HepG2 (cell line): ENCODE data around the gene SPRYD4. TPM values are rescaled to one million over a fixed set of nuclear protein-coding genes. Genes with fewer than 3 reads are reported as not detected.

Experiments
- CEBPG ChIP-seq: IDR thresholded peaks from 2 replicates; pipeline ENCODE4 v1.6.1; 2016
- HNRNPH1 ChIP-seq: fragments of 200-400 bp; formaldehyde crosslinking; optimal IDR thresholded peaks from 2 replicates; pipeline ENCODE3; 2017; ENCODE audit warnings: mild to moderate bottlenecking, low read depth, low read length
- JUND ChIP-seq: sonication (generic); formaldehyde crosslinking; IDR thresholded peaks from 2 replicates; pipeline ENCODE4 v1.8.0; 2022; ENCODE audit warnings: mild to moderate bottlenecking, missing genetic modification reagents
- KLF12 ChIP-seq: sonication (generic); formaldehyde crosslinking; IDR thresholded peaks from 2 replicates; pipeline ENCODE4 v1.4.0; 2020; ENCODE audit warnings: missing genetic modification reagents, borderline replicate concordance
- KLF13 ChIP-seq: sonication (generic); formaldehyde crosslinking; IDR thresholded peaks from 2 replicates; pipeline ENCODE4 v1.4.0; 2020; ENCODE audit warnings: mild to moderate bottlenecking, missing genetic modification reagents
- KLF6 ChIP-seq: IDR thresholded peaks from 2 replicates; pipeline ENCODE4 v1.8.0; 2016; ENCODE audit warnings: missing biosample characterization, missing genetic modification reagents
- PRPF4 ChIP-seq: fragments of 200-400 bp; formaldehyde crosslinking; IDR thresholded peaks from 2 replicates; pipeline ENCODE4 v1.6.1; 2016; ENCODE audit warnings: low read length, low read depth; ENCODE audit not compliant: poor library complexity, severe bottlenecking
- ZNF24 ChIP-seq: fragments of 450-650 bp; IDR thresholded peaks from 2 replicates; pipeline ENCODE4 v1.6.1; 2017; ENCODE audit warnings: antibody characterized with exemption, mild to moderate bottlenecking
- ZNF30 ChIP-seq: sonication (generic); formaldehyde crosslinking; IDR thresholded peaks from 2 replicates; pipeline ENCODE4 v1.5.0; 2020; ENCODE audit warnings: mild to moderate bottlenecking, missing genetic modification reagents
- ZNF670 ChIP-seq: sonication (generic); formaldehyde crosslinking; IDR thresholded peaks from 2 replicates; pipeline ENCODE4 v1.8.0; 2022; ENCODE audit warnings: mild to moderate bottlenecking, missing genetic modification reagents, borderline replicate concordance
- ZNF839 ChIP-seq: sonication (generic); formaldehyde crosslinking; IDR thresholded peaks from 2 replicates; pipeline ENCODE4 v1.4.0; 2020; ENCODE audit warnings: missing genetic modification reagents, mild to moderate bottlenecking, borderline replicate concordance
- polyA plus RNA-seq, 8 experiments: library from polyadenylated mRNA; depleted of rRNA in 3 of 8; stranded (reverse) in 7 of 8; unstranded in 1 of 8; fragments of >200 nt; fragmentation: Illumina TruSeq in 4 of 8; extraction: Trizol in 4 of 8; gene quantifications; 2 replicates each; pipeline versions ENCODE4 v1.2.1 to v1.2.3, GENCODE V29; 2011 to 2016; ENCODE audit warnings: low read depth in 4 of 8, missing spikeins in 1 of 8, mixed read lengths in 1 of 8; ENCODE audit not compliant: insufficient read depth in 1 of 8
- total RNA-seq, 5 experiments: library from RNA; depleted of rRNA; stranded (reverse); fragments of >200 nt; fragmentation: Illumina TruSeq; extraction: Trizol; gene quantifications; 2 replicates each; pipeline ENCODE4 v1.2.3, GENCODE V29; 2016; ENCODE audit warnings: low read depth in 1 of 5
- TF ChIP-seq, protein P1 (sequence below): sonication (generic); formaldehyde crosslinking; IDR thresholded peaks from 2 replicates; pipeline ENCODE4 v1.4.0; 2020; ENCODE audit warnings: missing genetic modification reagents, borderline replicate concordance
- TF ChIP-seq, protein P2 (sequence below): sonication (generic); formaldehyde crosslinking; IDR thresholded peaks from 2 replicates; pipeline ENCODE4 v1.5.0; 2020; ENCODE audit warnings: mild to moderate bottlenecking, low read depth, missing genetic modification reagents, borderline replicate concordance
- TF ChIP-seq, protein P3 (sequence below): sonication (generic); formaldehyde crosslinking; conservative IDR thresholded peaks from 2 replicates; pipeline ENCODE4 v1.4.0; 2020; ENCODE audit warnings: missing genetic modification reagents
- TF ChIP-seq, protein P4 (sequence below): IDR thresholded peaks from 2 replicates; pipeline ENCODE4 v1.6.1; 2016; ENCODE audit warnings: control low read depth
- TF ChIP-seq, protein P5 (sequence below): IDR thresholded peaks from 2 replicates; pipeline ENCODE4 v1.6.1; 2012; ENCODE audit warnings: low read length, improper control_type of control experiment
- TF ChIP-seq, protein P6 (sequence below): sonication (generic); formaldehyde crosslinking; IDR thresholded peaks from 2 replicates; pipeline ENCODE4 v1.8.1; 2023; ENCODE audit warnings: missing genetic modification reagents, inconsistent platforms, borderline replicate concordance

SPRYD4 gene
- total and polyA plus RNA-seq, 2 of the 13 experiments (the other 11 are each of a cell fraction or from before 2014, with no cell fraction given), result 3.9 to 4.5 TPM

DNA sequence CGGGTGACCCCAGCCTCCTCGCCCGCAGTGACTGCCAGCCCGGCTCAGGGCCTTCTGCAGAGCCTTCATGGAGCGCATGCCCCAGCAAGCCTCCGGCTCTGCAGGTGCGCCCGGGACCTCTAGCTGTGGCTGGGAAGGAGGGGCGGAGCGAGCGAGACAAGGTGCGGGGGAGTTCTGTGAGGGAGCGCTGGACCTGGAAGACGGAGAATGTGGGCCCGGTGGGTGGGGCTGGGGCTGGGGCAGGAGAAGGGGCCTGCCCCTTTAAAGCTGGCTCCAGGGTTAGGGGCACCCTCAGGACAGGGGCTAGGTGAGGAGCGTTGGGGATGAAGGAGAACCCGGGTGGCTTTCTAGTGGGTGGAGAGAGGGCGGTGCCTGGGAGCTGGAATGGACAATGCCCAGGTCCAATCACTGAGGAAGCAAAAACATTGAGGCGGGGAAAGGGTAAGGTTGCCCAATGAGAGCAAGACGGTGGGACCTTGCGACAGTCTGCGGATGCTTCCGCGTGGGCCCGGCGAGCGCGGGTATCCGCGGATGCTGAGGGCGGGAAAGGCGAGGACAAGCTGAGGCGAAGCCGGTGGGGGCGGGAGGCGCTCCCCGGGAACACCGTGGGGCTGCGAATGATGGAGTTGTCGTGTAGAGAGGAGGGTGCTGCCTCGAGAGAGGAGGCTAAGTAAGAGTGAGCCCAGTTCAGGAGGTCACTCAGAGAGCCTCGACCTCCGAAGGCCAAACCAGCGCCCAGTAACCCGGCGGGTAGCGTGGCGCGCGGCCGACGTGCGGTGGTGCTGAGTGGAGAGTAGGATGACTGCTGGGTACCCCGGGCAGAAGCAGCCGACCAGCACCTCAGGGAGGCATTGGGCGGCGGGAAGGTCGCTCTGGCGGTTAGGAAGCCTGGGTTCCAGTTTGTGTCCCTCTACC is 19.9 kb downstream of the SPRYD4 start, which contains the start of gene GLS2 (continued):
- TF ChIP-seq, protein P1, sequence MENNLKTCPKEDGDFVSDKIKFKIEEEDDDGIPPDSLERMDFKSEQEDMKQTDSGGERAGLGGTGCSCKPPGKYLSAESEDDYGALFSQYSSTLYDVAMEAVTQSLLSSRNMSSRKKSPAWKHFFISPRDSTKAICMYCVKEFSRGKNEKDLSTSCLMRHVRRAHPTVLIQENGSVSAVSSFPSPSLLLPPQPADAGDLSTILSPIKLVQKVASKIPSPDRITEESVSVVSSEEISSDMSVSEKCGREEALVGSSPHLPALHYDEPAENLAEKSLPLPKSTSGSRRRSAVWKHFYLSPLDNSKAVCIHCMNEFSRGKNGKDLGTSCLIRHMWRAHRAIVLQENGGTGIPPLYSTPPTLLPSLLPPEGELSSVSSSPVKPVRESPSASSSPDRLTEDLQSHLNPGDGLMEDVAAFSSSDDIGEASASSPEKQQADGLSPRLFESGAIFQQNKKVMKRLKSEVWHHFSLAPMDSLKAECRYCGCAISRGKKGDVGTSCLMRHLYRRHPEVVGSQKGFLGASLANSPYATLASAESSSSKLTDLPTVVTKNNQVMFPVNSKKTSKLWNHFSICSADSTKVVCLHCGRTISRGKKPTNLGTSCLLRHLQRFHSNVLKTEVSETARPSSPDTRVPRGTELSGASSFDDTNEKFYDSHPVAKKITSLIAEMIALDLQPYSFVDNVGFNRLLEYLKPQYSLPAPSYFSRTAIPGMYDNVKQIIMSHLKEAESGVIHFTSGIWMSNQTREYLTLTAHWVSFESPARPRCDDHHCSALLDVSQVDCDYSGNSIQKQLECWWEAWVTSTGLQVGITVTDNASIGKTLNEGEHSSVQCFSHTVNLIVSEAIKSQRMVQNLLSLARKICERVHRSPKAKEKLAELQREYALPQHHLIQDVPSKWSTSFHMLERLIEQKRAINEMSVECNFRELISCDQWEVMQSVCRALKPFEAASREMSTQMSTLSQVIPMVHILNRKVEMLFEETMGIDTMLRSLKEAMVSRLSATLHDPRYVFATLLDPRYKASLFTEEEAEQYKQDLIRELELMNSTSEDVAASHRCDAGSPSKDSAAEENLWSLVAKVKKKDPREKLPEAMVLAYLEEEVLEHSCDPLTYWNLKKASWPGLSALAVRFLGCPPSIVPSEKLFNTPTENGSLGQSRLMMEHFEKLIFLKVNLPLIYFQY (CRISPR knock-in tag), result peak; percentile 71
- TF ChIP-seq JUND (0 out of 2 replicates have a peak, but pooled peaks have one; percentile 51), PRPF4 (no peak), HNRNPH1 (no peak), ZNF30 (CRISPR knock-in tag) (peak; percentile 92; the same call in 1 of the 2 replicates), CEBPG (CRISPR knock-in tag) (peak; percentile 83), ZNF839 (CRISPR knock-in tag) (0 out of 2 replicates have a peak, but pooled peaks have one; percentile 21), KLF6 (CRISPR knock-in tag) (peak; percentile 90), KLF12 (CRISPR knock-in tag) (peak; percentile 78), KLF13 (CRISPR knock-in tag) (peak; percentile 84; the same call in 1 of the 2 replicates), ZNF670 (CRISPR knock-in tag) (peak; percentile 73; the same call in 1 of the 2 replicates), ZNF24 (no peak)
- TF ChIP-seq, protein P2, sequence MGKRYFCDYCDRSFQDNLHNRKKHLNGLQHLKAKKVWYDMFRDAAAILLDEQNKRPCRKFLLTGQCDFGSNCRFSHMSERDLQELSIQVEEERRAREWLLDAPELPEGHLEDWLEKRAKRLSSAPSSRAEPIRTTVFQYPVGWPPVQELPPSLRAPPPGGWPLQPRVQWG (CRISPR knock-in tag), result no peak
- TF ChIP-seq, protein P3, sequence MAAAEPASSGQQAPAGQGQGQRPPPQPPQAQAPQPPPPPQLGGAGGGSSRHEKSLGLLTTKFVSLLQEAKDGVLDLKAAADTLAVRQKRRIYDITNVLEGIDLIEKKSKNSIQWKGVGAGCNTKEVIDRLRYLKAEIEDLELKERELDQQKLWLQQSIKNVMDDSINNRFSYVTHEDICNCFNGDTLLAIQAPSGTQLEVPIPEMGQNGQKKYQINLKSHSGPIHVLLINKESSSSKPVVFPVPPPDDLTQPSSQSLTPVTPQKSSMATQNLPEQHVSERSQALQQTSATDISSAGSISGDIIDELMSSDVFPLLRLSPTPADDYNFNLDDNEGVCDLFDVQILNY, result peak; percentile 81; the same call in 1 of the 2 replicates
- TF ChIP-seq, protein P4, sequence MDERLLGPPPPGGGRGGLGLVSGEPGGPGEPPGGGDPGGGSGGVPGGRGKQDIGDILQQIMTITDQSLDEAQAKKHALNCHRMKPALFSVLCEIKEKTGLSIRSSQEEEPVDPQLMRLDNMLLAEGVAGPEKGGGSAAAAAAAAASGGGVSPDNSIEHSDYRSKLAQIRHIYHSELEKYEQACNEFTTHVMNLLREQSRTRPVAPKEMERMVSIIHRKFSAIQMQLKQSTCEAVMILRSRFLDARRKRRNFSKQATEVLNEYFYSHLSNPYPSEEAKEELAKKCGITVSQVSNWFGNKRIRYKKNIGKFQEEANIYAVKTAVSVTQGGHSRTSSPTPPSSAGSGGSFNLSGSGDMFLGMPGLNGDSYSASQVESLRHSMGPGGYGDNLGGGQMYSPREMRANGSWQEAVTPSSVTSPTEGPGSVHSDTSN (CRISPR knock-in tag), result peak; percentile 83
- TF ChIP-seq, protein P5, sequence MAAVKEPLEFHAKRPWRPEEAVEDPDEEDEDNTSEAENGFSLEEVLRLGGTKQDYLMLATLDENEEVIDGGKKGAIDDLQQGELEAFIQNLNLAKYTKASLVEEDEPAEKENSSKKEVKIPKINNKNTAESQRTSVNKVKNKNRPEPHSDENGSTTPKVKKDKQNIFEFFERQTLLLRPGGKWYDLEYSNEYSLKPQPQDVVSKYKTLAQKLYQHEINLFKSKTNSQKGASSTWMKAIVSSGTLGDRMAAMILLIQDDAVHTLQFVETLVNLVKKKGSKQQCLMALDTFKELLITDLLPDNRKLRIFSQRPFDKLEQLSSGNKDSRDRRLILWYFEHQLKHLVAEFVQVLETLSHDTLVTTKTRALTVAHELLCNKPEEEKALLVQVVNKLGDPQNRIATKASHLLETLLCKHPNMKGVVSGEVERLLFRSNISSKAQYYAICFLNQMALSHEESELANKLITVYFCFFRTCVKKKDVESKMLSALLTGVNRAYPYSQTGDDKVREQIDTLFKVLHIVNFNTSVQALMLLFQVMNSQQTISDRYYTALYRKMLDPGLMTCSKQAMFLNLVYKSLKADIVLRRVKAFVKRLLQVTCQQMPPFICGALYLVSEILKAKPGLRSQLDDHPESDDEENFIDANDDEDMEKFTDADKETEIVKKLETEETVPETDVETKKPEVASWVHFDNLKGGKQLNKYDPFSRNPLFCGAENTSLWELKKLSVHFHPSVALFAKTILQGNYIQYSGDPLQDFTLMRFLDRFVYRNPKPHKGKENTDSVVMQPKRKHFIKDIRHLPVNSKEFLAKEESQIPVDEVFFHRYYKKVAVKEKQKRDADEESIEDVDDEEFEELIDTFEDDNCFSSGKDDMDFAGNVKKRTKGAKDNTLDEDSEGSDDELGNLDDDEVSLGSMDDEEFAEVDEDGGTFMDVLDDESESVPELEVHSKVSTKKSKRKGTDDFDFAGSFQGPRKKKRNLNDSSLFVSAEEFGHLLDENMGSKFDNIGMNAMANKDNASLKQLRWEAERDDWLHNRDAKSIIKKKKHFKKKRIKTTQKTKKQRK, result no peak
- TF ChIP-seq, protein P6, sequence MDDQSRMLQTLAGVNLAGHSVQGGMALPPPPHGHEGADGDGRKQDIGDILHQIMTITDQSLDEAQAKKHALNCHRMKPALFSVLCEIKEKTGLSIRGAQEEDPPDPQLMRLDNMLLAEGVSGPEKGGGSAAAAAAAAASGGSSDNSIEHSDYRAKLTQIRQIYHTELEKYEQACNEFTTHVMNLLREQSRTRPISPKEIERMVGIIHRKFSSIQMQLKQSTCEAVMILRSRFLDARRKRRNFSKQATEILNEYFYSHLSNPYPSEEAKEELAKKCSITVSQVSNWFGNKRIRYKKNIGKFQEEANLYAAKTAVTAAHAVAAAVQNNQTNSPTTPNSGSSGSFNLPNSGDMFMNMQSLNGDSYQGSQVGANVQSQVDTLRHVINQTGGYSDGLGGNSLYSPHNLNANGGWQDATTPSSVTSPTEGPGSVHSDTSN (CRISPR knock-in tag), result peak; percentile 93; the same call in 1 of the 2 replicates
